ENCODE data around the gene SRBD1.

Gene SRBD1

DNA sequence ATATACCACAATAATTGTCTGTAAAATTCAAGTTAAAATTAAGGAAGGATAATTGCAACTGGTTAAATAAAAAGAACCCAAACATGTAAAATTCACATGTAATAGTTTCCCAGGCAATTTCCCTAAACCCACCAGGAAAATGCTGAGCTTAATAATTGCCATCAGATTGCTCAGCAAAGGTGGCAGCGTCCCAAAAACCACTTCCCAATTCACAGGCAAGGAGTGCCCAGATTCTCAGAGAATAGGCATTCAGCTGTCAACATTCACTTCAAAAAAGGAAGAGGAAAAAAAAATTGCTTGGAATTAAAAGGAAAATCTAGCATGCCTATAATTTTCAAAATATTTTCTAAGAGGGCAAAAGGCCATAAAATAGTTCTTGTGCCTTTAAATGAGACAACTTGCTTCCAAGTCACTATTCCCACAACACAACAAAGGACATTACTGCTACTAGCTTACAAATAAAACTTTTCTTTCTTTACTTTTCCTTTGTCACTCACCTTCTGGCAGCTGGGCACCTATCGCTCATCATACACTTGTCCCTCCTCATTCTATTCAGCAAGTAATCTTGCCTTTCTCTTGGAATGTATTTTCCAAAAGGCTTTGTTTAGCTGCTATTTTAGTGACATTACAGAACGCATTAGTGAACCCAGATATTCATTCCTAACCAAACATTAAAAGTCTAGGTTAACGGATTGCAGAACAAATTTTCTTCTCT, 15.2 kb downstream of the SRBD1 start:
- DNase-seq: no peak

DNA sequence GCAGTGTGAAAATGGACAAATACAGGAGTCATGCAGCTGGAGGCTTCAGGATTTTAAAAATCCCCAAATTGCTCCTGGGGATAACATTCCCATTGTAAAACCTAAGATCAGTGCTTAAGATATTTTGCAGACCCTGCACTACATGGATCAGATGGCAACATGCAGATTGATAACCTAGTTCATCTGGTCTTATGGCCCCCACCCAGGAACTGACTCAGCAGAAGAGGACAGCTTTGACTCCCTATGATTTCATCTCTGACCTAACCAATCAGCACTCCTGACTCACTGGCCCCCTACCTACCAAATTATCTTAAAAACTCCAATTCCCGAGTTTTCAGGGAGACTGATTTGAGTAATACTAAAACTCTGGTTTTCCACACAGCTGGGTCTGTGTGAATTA, 20.0 kb downstream of the SRBD1 start:
- DNase-seq: no peak

GRCh38 chr2:45588158-45588829, 22.8 kb downstream of the SRBD1 start:
- no peak for DNase-seq

DNA sequence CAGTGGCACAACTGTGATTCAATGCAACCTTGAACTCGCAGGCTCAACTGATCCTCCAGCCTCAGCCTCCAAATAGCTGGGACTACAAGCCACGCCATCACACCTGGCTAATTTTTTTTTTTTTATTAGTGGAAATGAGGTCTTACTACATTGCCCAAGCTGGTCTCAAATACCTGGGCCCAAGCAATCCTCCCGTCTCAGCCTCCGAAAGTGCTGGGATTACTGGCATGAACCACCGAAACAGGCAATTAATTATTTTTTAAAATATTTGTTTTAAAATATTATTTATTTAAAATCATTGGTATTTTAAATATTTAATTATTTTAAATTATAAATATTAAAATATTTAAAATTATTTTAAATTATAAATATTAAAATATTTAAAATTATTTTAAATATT, 24.5 kb downstream of the SRBD1 start:
- DNase-seq: no peak

- peak; percentile 40 for DNase-seq
Observed at GRCh38 chr2:45585267-45585861, 25.7 kb downstream of the SRBD1 start.

- no peak for DNase-seq
Observed at GRCh38 chr2:45583977-45584376, 27.1 kb downstream of the SRBD1 start.

DNA sequence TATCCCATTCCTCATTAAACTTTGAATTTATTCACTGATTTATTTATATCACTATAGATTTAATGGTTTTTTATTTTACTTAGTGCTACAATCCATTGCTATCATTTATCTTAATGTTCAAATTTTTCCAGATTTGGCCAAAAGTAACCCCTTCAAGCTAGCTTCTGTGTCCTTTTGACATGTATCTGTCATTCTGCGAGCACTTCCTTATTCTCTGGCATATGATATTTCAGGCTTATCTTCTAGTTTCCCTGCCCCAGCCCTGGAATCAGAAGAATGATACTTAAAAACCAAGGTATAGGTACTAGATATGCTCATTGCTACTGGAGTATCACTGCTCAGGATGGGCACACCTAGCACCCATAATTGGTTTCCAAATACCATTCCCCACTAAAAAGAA, 28.5 kb downstream of the SRBD1 start:
- DNase-seq: no peak

DNA sequence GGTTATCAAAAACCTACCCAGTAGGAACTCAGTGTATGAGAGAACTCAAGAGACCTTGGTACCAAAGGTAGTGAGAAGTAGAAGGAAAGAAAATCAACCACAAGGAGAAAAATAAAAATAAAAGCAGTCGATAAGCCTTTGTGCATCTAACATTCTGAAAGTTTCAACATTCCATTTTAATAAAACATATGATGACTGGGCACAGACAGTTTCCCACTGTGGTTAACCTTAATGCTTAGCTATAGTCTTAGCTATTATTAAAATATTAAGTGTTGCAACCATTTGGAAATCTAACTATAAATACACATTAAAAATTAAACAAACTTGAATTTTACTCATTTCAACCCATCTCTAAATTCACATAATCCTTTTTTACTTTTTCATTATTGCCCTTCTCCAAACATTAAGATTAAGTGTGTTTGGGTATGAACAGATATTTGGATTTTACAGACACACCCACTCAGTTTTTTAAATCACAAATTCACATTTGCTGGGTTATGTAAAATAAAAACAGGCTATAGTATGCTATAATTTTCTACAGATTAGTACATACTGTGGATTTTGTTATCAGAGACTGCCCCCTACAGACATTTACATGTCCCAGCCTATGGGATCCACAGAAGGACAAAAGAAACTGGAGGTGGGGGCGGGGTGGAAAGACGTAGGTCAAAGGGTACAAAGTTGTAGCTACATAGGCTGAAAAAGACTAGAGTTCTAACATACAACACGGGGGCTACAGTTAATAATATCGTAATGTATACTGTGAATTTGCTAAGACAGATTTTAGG, 32.8 kb downstream of the SRBD1 start:
- DNase-seq: peak; percentile 21

DNA sequence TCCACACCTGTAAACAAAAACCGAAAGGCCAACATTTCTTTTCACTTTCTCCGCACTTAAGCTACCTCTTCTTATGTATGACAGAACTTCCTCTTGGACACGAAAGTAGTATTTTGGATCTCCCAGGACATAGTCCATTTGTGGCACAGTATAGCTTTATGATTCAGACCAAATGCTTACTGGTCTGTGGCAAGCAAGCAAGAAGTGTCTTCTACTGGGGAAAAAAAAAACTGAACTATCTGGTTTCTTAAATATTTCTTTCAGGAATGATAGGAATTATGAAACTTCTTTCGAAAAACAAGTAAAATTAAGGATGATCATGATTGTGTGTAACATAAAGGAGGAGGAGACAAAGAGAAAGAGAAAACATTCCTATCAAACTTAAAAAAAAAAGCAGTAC, 33.6 kb downstream of the SRBD1 start:
- no peak for DNase-seq

- DNase-seq: no peak
Observed at GRCh38 chr2:45575881-45576280, 35.2 kb downstream of the SRBD1 start.

DNA sequence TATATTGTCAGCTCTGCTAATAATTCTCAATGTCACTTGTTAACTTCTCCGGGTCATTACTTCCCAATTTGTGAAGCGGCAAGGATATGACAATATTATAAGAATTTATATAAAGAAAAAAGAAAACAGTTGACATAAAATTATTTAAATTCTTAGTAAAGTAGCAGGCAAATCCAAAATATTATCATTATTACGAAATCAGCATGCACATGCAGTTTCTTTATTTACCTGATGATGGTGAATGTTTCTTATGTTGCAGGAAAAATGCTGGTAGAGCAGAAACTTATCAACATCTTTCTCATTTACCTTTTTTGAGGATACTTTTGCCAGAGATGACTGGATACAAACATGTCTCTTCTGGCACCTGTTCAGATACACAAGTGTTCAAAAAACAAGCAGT, 38.1 kb downstream of the SRBD1 start:
- no peak for DNase-seq

DNA sequence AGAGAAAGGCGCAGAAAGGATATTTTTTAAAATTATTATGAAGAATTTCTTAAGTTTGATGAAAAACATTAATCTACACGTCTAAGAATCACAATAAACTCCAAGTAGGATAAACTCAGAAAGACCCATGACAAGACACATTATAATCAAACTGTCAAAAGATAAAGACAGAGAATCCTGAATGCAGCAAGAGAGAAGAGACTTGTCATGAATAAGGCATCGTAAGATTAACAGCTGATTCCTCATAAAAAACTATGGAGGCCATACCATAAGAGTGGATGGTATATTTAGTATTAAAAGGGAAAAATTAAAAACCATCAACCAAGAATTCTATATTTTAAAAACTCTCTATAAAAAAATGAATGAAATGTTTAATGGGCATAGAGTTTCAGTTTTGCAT, 39.1 kb downstream of the SRBD1 start:
- no peak for DNase-seq

GRCh38 chr2:45570671-45571334, 40.3 kb downstream of the SRBD1 start:
- no peak for DNase-seq

- DNase-seq: no peak
Observed at GRCh38 chr2:45568935-45569334, 42.1 kb downstream of the SRBD1 start.

- peak; percentile 56 for DNase-seq
Observed at GRCh38 chr2:45567974-45568789, 42.9 kb downstream of the SRBD1 start.

DNA sequence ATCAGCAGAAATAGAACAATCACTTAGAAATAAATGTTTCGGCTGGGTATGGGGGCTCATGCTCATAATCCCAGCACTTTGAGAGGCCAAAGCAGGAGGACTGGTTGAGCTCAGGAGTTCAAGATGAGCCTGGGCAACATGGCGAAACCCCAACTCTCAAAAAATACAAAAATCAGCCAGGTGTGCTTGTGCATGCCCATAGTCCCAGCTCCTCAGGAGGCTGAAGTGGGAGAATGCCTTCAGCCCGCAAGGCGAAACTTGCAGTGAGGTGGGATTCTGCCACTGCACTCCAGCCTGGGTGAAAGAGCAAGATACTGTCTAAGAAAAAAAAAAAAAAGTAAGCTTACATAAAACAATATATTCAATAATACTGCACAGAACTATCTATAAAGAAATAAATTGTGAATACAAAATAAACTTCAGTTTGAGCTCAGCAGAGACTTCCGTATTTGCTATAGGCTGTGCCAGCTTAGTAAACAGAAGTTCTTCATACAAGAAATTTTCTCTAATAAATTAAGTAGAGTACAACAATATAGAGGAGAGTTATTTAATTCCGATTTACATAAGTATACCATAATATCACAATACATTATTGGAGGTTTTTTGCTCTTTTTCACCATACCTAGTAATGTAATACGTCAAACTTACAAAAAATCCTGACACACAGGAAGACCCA, 43.6 kb downstream of the SRBD1 start:
- no peak for DNase-seq

GRCh38 chr2:45559436-45559835, 51.6 kb downstream of the SRBD1 start:
- DNase-seq: no peak

GRCh38 chr2:45554742-45555140, 56.3 kb downstream of the SRBD1 start:
- DNase-seq: peak; percentile 43

DNA sequence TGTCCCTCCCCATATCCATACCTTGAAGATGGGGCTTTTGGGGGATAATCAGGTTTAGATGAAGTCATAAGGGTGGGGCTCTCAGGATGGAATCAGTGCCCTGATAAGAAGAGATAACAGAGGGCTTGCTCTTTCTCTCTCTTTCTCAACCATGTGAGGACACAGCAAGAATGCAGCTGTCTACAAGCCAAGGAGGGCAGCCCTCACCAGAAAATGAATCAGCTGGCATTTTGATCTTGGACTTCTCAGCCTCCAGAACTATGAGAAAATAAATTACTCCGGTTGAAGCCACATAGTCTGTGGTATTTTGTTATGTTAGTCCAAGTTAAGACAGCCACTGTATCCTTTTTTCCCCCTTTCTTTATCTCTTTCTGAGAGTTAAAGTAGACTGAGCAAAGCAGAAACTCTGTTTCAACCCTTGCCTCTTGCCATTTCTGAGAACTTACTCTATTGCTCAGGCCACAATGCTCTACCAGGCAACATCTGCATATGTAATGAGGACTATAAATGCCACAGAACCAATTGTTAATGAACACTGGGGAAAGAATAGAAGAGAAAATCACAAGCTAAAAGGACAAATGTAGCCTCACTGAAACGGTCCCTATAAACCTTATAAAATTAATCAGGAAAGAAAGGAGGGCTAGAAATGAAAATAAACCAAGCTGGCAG, 56.9 kb downstream of the SRBD1 start:
- DNase-seq: no peak

GRCh38 chr2:45551862-45552261, 59.2 kb downstream of the SRBD1 start:
- DNase-seq: no peak

- no peak for DNase-seq
Observed at GRCh38 chr2:45545943-45546342, 65.1 kb downstream of the SRBD1 start.

All from RPMI8226 (cell line).